Kidney capillary endothelial cell (primary cell): ENCODE measurements around the gene DDX47.

Experiments
- DNase-seq: peaks from one replicate; pipeline ENCODE4 v3.0.0-alpha.2; 2018; ENCODE audit warnings: low spot score

The DDX47 gene

GRCh38 chr12:12813120-12814101 lies at the start of gene DDX47:
DDX47 (plus strand) TSS chr12:12813346; CDS start chr12:12813368, 22 bp downstream.
- peak; percentile 85 for DNase-seq

- no peak for DNase-seq
These were observed 48.3 kb upstream of the DDX47 start for GRCh38 chr12:12764824-12765223.

- no peak for DNase-seq
These were observed 42.9 kb upstream of the DDX47 start for GRCh38 chr12:12770262-12770661.

- no peak for DNase-seq
These were observed 38.4 kb upstream of the DDX47 start for GRCh38 chr12:12774791-12775190.

- peak; percentile 24 for DNase-seq
These were observed 36.9 kb upstream of the DDX47 start for GRCh38 chr12:12776261-12776660.

GRCh38 chr12:12777092-12777491 lies 36.1 kb upstream of the DDX47 start:
- DNase-seq, result no peak

- no peak for DNase-seq
These were observed 34.1 kb upstream of the DDX47 start for GRCh38 chr12:12779007-12779406.

- DNase-seq, result peak; percentile 95
These were observed 33.6 kb upstream of the DDX47 start for GRCh38 chr12:12779529-12779928.

- DNase-seq, result peak; percentile 7
These were observed 29.0 kb upstream of the DDX47 start for GRCh38 chr12:12784116-12784515.

- peak; percentile 92 for DNase-seq
These were observed 28.0 kb upstream of the DDX47 start, which contains the start of gene APOLD1 for GRCh38 chr12:12784911-12785814. APOLD1 (plus strand) TSS chr12:12785659; CDS start chr12:12785692, 33 bp downstream.

GRCh38 chr12:12786351-12786705 lies 26.8 kb upstream of the DDX47 start:
- no peak for DNase-seq

- peak; percentile 81 for DNase-seq
These were observed 26.2 kb upstream of the DDX47 start for GRCh38 chr12:12786706-12787601.

GRCh38 chr12:12788131-12788530 lies 25.0 kb upstream of the DDX47 start:
- DNase-seq, result peak; percentile 36

GRCh38 chr12:12788675-12789368 lies 24.3 kb upstream of the DDX47 start:
- DNase-seq, result peak; percentile 80

- no peak for DNase-seq
These were observed 22.2 kb upstream of the DDX47 start for GRCh38 chr12:12790956-12791355.

- no peak for DNase-seq
These were observed 21.3 kb upstream of the DDX47 start for GRCh38 chr12:12791756-12792369.

GRCh38 chr12:12792421-12792820 lies 20.7 kb upstream of the DDX47 start:
- no peak for DNase-seq

GRCh38 chr12:12794686-12795085 lies 18.5 kb upstream of the DDX47 start:
- no peak for DNase-seq

GRCh38 chr12:12796171-12796570 lies 17.0 kb upstream of the DDX47 start:
- DNase-seq, result no peak
